Breast epithelium (tissue), 4 donors: ENCODE results near the gene PLEKHA6. TPM values are rescaled to one million over a fixed set of nuclear protein-coding genes. Genes with fewer than 3 reads are reported as not detected.

Source experiments
- DNase-seq, 2 donors: peaks; one replicate each; pipeline ENCODE4 v3.0.0-alpha.2; 2019; ENCODE audit warnings: low spot score in 2 of 2
- H3K27ac ChIP-seq, 2 donors: fragments of 200-600 bp; sonication (generic) in 1 of 2; one replicate each; pipeline ENCODE4 v1.5.1; 2016 to 2019; ENCODE audit warnings: mild to moderate bottlenecking in 1 of 2
- H3K27me3 ChIP-seq, 2 donors: fragments of 200-600 bp; sonication (generic) in 1 of 2; one replicate each; pipeline versions ENCODE4 v1.5.1 to v1.6.0; 2017 to 2019; ENCODE audit warnings: control low read depth in 1 of 2, mild to moderate bottlenecking in 1 of 2
- H3K36me3 ChIP-seq: fragments of 200-600 bp; one replicate; pipeline ENCODE4 v1.5.1; 2019
- H3K4me1 ChIP-seq, 2 donors: fragments of 200-600 bp; sonication (generic); one replicate each; pipeline ENCODE4 v1.5.1; 2016 to 2019; ENCODE audit warnings: control low read depth in 1 of 2
- H3K4me3 ChIP-seq, 3 donors: fragments of 200-600 bp; sonication (generic); 1 replicate in 2 of 3; 2 replicates in 1 of 3; pipeline ENCODE4 v1.5.1; 2016 to 2019; ENCODE audit warnings: mild to moderate bottlenecking in 3 of 3, moderate library complexity in 2 of 3
- H3K9me3 ChIP-seq, 2 donors: fragments of 200-600 bp; sonication (generic) in 1 of 2; one replicate each; pipeline ENCODE4 v1.5.1; 2016 to 2019; ENCODE audit warnings: control low read depth in 1 of 2
- POLR2A ChIP-seq: fragments of 450-650 bp; IDR thresholded peaks from one replicate; pipeline ENCODE4 v1.6.1; 2016; ENCODE audit warnings: antibody characterized with exemption, mild to moderate bottlenecking, moderate library complexity
- POLR2AphosphoS5 ChIP-seq, 3 donors: sonication (generic); formaldehyde crosslinking; IDR thresholded peaks; one replicate each; pipeline ENCODE4 v1.6.1; 2017; ENCODE audit warnings: antibody characterized with exemption in 3 of 3
- intact Hi-C: fragments of 100-400 bp; cut with DNase I; formaldehyde crosslinking; loops from one replicate; pipeline ENCODE4 v1.15.1; 2023; ENCODE audit warnings: low total_unique reads
- total RNA-seq, 3 donors: library from RNA; depleted of rRNA; stranded (reverse); fragments of >200 nt; gene quantifications; one replicate each; pipeline ENCODE4 v1.1.0, GENCODE V29; 2016
- TF ChIP-seq, protein P1 (sequence below), 3 donors: fragments of 450-650 bp; IDR thresholded peaks; one replicate each; pipeline ENCODE4 v1.5.1; 2016 to 2017; ENCODE audit warnings: antibody characterized with exemption in 3 of 3, mild to moderate bottlenecking in 3 of 3, moderate library complexity in 3 of 3

PLEKHA6 gene
- total RNA-seq, 3 donors from 2014 or later: 1.4 to 34.0 (median 17.7) TPM

DNA sequence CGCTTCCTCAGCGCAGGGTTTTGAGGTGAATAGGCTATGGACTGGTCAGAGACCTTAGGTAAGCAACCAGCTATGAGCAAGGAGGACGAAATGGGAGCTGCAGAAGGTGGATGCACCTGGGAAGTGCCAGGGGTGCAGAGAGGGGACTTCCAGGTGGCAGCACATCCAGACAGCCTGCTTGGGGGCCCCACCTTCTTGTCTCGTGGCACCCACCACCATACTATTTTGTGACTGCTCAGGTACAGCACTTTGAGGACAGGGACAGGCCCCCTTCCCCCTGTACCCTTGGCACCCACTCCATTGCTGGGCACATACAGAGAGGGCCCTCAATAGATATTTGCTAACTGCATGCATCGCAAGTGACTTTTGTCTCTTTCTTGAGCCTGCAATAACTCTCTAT, 162.7 kb downstream of the PLEKHA6 start:
- intact Hi-C loops: no loop called here

DNA sequence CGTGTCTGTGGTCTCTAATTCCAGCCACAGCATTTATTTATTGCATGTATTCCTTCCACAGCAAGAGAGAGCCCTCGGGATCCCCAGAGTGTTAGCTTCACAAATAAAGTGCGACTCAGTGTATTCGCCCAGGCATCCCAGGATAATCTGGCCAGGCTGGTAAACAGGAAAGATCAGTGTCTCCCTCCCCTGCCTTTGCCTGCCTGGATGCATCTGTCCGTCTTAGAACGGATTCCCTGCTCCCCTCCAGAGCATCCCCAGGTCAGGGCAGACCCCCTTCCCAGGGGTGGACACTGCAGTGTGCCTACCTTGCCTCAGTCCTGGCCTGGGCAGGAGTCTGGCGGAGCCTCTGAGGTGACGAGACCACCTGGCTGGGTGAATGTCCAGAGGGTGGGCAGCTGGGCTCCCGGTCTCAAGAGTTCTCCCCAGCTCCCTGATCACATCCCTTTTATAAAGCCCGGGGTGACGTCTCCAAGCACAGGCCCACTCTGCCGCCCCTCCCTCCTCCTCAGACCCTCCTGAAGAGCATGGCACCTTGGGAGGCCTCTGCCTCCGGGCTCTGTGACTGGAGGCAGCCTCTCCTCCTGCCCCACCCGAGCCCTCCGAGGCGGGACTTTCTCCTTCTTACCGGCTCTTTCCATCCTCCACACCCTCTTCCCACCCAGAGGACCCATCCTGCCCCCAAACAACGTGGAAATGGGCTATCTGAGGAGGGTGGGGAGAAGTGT, 163.5 kb downstream of the PLEKHA6 start, which contains the start of gene KISS1:
TSS of gene KISS1 (minus strand) at position 424 of the 728 bp plus-strand sequence. CDS start 3,615 bp downstream, outside the sequence.
- H3K4me3 ChIP-seq: no peak within 1 kb of the TSS
- no peaks in the 10 kb centered on the region for H3K4me1 ChIP-seq
- H3K27me3 ChIP-seq: no peaks in the 10 kb centered on the region
- no peaks in the 10 kb centered on the region for H3K9me3 ChIP-seq
- H3K36me3 ChIP-seq: no peaks in the 10 kb centered on the region
- intact Hi-C loops: no loop called here
- DNase-seq: no peak
- H3K27ac ChIP-seq: no peak within 1 kb of the TSS
- no peak for TF ChIP-seq POLR2AphosphoS5 (IDR thresholded peaks at IDR 0.05)
- TF ChIP-seq POLR2A: no peak
- TF ChIP-seq, protein P1, sequence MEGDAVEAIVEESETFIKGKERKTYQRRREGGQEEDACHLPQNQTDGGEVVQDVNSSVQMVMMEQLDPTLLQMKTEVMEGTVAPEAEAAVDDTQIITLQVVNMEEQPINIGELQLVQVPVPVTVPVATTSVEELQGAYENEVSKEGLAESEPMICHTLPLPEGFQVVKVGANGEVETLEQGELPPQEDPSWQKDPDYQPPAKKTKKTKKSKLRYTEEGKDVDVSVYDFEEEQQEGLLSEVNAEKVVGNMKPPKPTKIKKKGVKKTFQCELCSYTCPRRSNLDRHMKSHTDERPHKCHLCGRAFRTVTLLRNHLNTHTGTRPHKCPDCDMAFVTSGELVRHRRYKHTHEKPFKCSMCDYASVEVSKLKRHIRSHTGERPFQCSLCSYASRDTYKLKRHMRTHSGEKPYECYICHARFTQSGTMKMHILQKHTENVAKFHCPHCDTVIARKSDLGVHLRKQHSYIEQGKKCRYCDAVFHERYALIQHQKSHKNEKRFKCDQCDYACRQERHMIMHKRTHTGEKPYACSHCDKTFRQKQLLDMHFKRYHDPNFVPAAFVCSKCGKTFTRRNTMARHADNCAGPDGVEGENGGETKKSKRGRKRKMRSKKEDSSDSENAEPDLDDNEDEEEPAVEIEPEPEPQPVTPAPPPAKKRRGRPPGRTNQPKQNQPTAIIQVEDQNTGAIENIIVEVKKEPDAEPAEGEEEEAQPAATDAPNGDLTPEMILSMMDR (IDR thresholded peaks at IDR 0.05): no peak

More for the DNA sequence above, 162.7 kb downstream of the PLEKHA6 start:
- Histone ChIP-seq H3K36me3 (no peaks in the 10 kb centered on the region), H3K4me1 (no peaks in the 10 kb centered on the region), H3K4me3 (no peak overlapping the region), H3K27ac (no peak overlapping the region), H3K9me3 (no peaks in the 10 kb centered on the region), H3K27me3 (no peaks in the 10 kb centered on the region)
- no peak for DNase-seq
- TF ChIP-seq, protein P1 (IDR thresholded peaks at IDR 0.05): no peak
- TF ChIP-seq POLR2AphosphoS5 (IDR thresholded peaks at IDR 0.05): no peak
- no peak for TF ChIP-seq POLR2A

DNA sequence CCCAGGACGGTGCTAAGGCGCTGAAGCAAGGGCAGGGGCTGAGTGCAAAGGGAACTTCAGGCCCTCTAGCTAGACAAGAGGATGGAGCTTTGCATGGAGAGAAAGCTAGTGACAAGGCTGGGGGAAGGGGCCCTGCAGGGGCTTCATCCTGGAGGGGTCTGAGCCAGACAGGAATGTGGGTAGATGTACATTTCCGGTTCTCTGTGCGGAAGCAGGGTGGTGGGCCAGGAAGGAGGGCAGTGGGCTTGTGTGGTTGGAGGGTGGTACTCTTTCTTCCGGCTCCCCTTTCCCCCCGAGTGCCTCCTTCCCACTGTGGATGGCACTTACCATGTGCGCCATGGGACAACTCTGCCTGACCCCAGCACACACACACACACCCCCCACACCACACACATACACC, 165.0 kb downstream of the PLEKHA6 start:
- no peaks in the 10 kb centered on the region for H3K4me1 ChIP-seq
- no peak overlapping the region for H3K4me3 ChIP-seq
- H3K27ac ChIP-seq: no peak overlapping the region
- no peak for DNase-seq
- TF ChIP-seq POLR2A: no peak
- TF ChIP-seq, protein P1 (IDR thresholded peaks at IDR 0.05): no peak
- no peak for TF ChIP-seq POLR2AphosphoS5 (IDR thresholded peaks at IDR 0.05)
- H3K36me3 ChIP-seq: no peaks in the 10 kb centered on the region
- H3K9me3 ChIP-seq: no peaks in the 10 kb centered on the region
- intact Hi-C loops: no loop called here
- H3K27me3 ChIP-seq: no peaks in the 10 kb centered on the region

DNA sequence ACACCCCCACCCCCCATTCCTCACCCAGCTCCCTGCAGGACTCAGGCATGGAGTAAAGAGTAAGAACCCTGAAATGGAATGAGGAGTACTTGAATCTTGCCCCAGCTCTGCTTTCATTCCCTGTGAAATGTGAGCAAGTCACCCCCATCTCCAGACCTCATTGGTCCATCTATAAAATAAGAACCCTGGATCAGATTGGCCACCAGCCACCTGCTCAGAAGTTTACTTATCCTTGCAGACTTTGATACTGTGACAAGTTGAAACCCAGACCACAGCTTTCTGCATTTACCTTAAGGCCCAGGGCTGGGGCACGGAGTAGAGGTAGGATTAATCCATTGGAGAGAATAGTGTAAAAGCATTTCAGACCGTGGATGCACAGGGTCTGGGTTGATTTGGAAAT, 165.6 kb downstream of the PLEKHA6 start:
- H3K27ac ChIP-seq: no peak overlapping the region
- DNase-seq: no peak
- H3K36me3 ChIP-seq: no peaks in the 10 kb centered on the region
- no peaks in the 10 kb centered on the region for H3K4me1 ChIP-seq
- H3K4me3 ChIP-seq: no peak overlapping the region
- H3K27me3 ChIP-seq: no peaks in the 10 kb centered on the region
- no peak for TF ChIP-seq POLR2AphosphoS5 (IDR thresholded peaks at IDR 0.05)
- TF ChIP-seq, protein P1 (IDR thresholded peaks at IDR 0.05): no peak
- no peak for TF ChIP-seq POLR2A
- no peaks in the 10 kb centered on the region for H3K9me3 ChIP-seq
- intact Hi-C loops: no loop called here

DNA sequence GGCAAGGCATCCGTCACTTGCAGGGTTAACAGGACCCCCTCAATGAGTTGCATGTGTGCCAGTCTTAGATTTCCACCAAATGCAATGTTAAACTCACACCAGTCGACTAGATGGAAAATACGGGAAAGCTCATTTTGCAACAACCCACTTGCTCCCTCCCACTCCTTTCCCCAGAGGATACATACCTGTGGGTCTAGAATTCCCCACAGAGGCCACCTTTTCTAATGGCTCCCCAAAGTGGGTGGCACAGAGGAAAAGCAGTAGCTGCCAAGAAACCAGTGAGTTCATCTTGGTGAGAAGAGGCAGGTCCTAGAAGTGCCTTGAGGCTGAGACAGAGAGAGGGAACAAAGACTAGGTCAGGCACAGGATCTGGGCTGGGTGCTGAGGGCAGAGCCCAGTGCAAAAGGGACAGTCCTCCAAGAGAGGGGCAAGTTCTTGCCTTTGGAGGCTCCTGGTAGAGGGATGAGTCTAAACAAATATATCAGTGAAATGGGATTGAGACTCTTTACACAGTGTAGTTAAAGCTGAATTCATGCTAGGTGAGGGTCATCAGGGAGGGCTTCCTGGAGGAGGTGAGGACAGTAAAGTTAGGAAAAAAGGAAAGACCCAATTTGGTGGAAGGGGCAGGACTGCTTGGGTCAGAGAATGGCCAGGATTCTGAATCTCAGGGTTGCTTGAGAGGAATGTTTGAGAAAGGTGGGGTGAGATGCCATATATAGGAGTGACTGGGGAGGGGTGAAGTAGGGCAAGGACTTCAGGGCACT, 167.0 kb downstream of the PLEKHA6 start:
- no peaks in the 10 kb centered on the region for H3K36me3 ChIP-seq
- H3K27me3 ChIP-seq: no peaks in the 10 kb centered on the region
- TF ChIP-seq POLR2AphosphoS5 (IDR thresholded peaks at IDR 0.05): peak in 1 of 3 donors; percentile 15
- TF ChIP-seq POLR2A: no peak
- no peaks in the 10 kb centered on the region for H3K9me3 ChIP-seq
- DNase-seq: peak in 1 of 2 donors; percentile 80
- intact Hi-C loops: no loop called here
- H3K4me1 ChIP-seq: no peaks in the 10 kb centered on the region
- H3K27ac ChIP-seq: no peak overlapping the region
- H3K4me3 ChIP-seq: no peak overlapping the region
